Right ventricle myocardium superior (tissue), 1 donor: ENCODE results near the gene CTNND2. TPM values are rescaled to one million over a fixed set of nuclear protein-coding genes. Genes with fewer than 3 reads are reported as not detected.

Source experiments
- ATAC-seq: fragments of 200-7000 bp; cut with Tn5 transposase; one replicate; pipeline ENCODE4 v1.9.1; 2020; ENCODE audit warnings: mild to moderate bottlenecking; ENCODE audit not compliant: poor library complexity
- DNase-seq: peaks from one replicate; pipeline ENCODE4 v3.0.0-alpha.2; 2020
- intact Hi-C: fragments of 100-400 bp; cut with DNase I; formaldehyde crosslinking; loops from one replicate; pipeline ENCODE4 v1.11.2; 2022
- total RNA-seq: library from RNA; stranded (reverse); fragmentation: NEBNext Ultra II Directional; extraction: Animal tissue kit (Norgen Biotek cat#: 25700); gene quantifications from one replicate; pipeline ENCODE4 v1.2.1, GENCODE V29; 2021
- donor health status: DM: no; HTN: yes; CAD: no; lungs with severe emphysema.

The CTNND2 gene
- total RNA-seq, 1 donor from 2014 or later, result 1.7 TPM

- intact Hi-C loops, result no loop called here
- no peak for ATAC-seq
- DNase-seq, result no peak
These were observed 518.3 kb downstream of the CTNND2 start for GRCh38 chr5:11385901-11386293.

GRCh38 chr5:11385251-11385900 lies 518.9 kb downstream of the CTNND2 start:
- intact Hi-C loops, result no loop called here
- DNase-seq (no peak), ATAC-seq (no peak)

- intact Hi-C loops, result no loop called here
- ATAC-seq (peak; percentile 56), DNase-seq (peak; percentile 41)
These were observed 519.6 kb downstream of the CTNND2 start for GRCh38 chr5:11384441-11385250.

- ATAC-seq, result no peak
- intact Hi-C loops, result no loop called here
These were observed 520.6 kb downstream of the CTNND2 start for GRCh38 chr5:11383506-11384095.

GRCh38 chr5:11378461-11378860 lies 525.8 kb downstream of the CTNND2 start:
- no peak for ATAC-seq
- intact Hi-C loops, result no loop called here

More at GRCh38 chr5:11383506-11384095, 520.6 kb downstream of the CTNND2 start:
- no peak for DNase-seq

GRCh38 chr5:11377896-11378295 lies 526.4 kb downstream of the CTNND2 start:
- intact Hi-C loops, result no loop called here
- no peak for DNase-seq
- no peak for ATAC-seq

More at GRCh38 chr5:11378461-11378860, 525.8 kb downstream of the CTNND2 start:
- no peak for DNase-seq

- DNase-seq (no peak), ATAC-seq (no peak)
- intact Hi-C loops, result no loop called here
These were observed 532.1 kb downstream of the CTNND2 start for GRCh38 chr5:11372191-11372590.

- intact Hi-C loops, result no loop called here
- DNase-seq, result no peak
- ATAC-seq, result no peak
These were observed 533.2 kb downstream of the CTNND2 start for GRCh38 chr5:11371021-11371420.

- DNase-seq (no peak), ATAC-seq (no peak)
These were observed 539.7 kb downstream of the CTNND2 start for GRCh38 chr5:11364531-11364930.

GRCh38 chr5:11363631-11364178 lies 540.5 kb downstream of the CTNND2 start:
- no peak for ATAC-seq
- DNase-seq, result no peak
- intact Hi-C loops, result no loop called here

More at GRCh38 chr5:11364531-11364930, 539.7 kb downstream of the CTNND2 start:
- intact Hi-C loops, result no loop called here

- DNase-seq (no peak), ATAC-seq (no peak)
- intact Hi-C loops, result no loop called here
These were observed 542.5 kb downstream of the CTNND2 start for GRCh38 chr5:11361768-11362167.

- ATAC-seq, result no peak
- no peak for DNase-seq
- intact Hi-C loops, result no loop called here
These were observed 546.3 kb downstream of the CTNND2 start for GRCh38 chr5:11357928-11358327.

- no peak for DNase-seq
- ATAC-seq, result no peak
- intact Hi-C loops, result no loop called here
These were observed 548.8 kb downstream of the CTNND2 start for GRCh38 chr5:11355491-11355890.

GRCh38 chr5:11346336-11346735 lies 557.9 kb downstream of the CTNND2 start:
- no peak for ATAC-seq
- intact Hi-C loops, result no loop called here

GRCh38 chr5:11335881-11336760 lies 568.1 kb downstream of the CTNND2 start:
- ATAC-seq, result no peak
- DNase-seq, result no peak
- intact Hi-C loops, result no loop called here

More at GRCh38 chr5:11346336-11346735, 557.9 kb downstream of the CTNND2 start:
- DNase-seq, result no peak

- ATAC-seq, result no peak
- intact Hi-C loops, result no loop called here
- DNase-seq, result no peak
These were observed 569.8 kb downstream of the CTNND2 start for GRCh38 chr5:11334404-11334803.

- DNase-seq (no peak), ATAC-seq (no peak)
- intact Hi-C loops, result no loop called here
These were observed 574.6 kb downstream of the CTNND2 start for GRCh38 chr5:11329679-11330078.

- ATAC-seq (peak; percentile 71), DNase-seq (no peak)
- intact Hi-C loops, result no loop called here
These were observed 579.5 kb downstream of the CTNND2 start for GRCh38 chr5:11324521-11325289.
